GM12892 (cell line): ENCODE results near the gene PTPRN2.

ENCODE experiments used
- POLR2A ChIP-seq: IDR thresholded peaks from 2 replicates; pipeline ENCODE4 v1.6.1; 2011; ENCODE audit warnings: low read depth, low read length, control low read depth
- POLR2AphosphoS5 ChIP-seq: IDR thresholded peaks from 2 replicates; pipeline ENCODE4 v1.6.1; 2011; ENCODE audit warnings: low read depth, low read length, control low read depth

- TF ChIP-seq POLR2A (no peak), POLR2AphosphoS5 (no peak)
These were observed 901.2 kb downstream of the PTPRN2 start for GRCh38 chr7:157686285-157686894.
